Activated T-helper 1 cell treated with Interleukin-2 at 50 U/mL for 16 hours (primary cell): ENCODE results near the gene RPS8.
A peak's percentile ranks its signal among the peaks of the same experiment; 100 is the strongest.
"Not testable (repeated sequence)": the region's sequence is repeated elsewhere in the genome, so short reads cannot be mapped to it uniquely, and the experiment has no call there.

ENCODE experiments used
- DNase-seq: peaks from one replicate; pipeline ENCODE4 v3.0.0-alpha.2; 2020; ENCODE audit warnings: low read depth

The RPS8 gene

GRCh38 chr1:44780583-44781121, 5.3 kb downstream of the RPS8 start:
- DNase-seq = no peak

DNA sequence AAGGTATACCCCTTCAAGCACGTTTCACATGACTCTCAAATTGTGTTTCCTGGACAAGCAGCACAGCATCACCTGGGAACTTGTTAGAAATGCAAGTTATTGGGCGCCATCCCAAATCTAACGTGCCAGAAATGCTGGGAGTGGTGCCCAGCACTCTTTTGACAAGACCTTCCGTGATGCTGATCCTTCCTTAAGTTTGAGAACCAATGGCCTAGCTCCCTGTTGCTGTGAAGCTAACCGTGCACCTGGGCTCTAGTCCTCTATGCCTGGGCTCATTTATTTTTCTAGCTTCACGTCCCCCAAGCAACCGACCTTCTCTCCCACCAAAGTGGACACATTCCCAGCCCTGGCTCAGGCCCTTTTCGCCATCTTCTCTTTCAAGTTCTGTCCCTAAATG, 8.4 kb downstream of the RPS8 start:
- no peak for DNase-seq

DNA sequence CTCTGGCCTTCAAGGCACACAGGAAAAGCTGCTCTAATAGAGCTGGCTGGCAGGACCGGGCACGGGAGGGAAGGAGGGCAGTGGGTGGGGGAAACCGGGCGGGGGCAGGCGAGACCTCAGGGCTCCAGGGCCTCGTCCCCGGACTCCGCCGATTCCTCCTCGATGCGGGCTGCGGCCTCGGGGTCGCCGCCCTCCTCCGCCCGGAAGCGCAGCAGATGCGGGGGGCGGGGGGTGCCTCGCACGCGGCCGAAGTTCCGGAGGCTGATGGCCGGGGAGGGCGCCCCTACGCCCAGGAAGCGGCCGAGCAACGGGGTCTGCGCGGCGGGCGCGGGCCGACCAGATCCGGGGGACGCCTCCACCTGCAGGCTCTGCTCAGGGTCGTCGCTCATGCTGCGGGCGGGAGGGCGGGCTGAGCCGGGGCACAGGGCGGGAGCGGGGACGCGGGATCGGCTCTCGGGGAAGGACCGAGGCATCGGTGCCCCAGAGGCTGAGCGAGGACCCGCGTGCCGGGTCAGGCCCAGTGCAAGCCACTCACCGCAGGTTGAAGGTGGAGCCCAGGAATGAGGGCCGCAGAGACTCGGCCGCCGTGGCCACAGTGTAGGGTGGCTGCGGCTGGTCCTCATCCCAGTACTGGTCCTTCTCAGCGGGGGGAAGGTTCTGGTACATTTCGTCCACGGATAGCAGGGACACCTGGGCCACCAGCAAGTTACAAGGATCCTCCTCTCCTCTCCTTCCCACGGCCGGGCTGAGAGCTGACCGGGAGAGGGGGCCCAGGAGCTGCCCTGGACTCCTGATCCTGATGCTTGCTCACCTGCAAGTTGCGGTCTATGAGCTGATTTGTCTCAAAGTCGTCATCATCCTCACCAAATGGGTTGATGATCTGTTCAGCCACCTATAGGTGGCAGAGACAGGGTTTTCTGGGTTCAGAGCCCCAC, 9.0 kb downstream of the RPS8 start:
- no peak for DNase-seq

GRCh38 chr1:44785029-44785380, 9.7 kb downstream of the RPS8 start:
- DNase-seq = no peak

GRCh38 chr1:44785501-44786137, 10.3 kb downstream of the RPS8 start:
- DNase-seq = no peak

GRCh38 chr1:44786138-44786840, 10.9 kb downstream of the RPS8 start:
- peak; percentile 65 for DNase-seq

DNA sequence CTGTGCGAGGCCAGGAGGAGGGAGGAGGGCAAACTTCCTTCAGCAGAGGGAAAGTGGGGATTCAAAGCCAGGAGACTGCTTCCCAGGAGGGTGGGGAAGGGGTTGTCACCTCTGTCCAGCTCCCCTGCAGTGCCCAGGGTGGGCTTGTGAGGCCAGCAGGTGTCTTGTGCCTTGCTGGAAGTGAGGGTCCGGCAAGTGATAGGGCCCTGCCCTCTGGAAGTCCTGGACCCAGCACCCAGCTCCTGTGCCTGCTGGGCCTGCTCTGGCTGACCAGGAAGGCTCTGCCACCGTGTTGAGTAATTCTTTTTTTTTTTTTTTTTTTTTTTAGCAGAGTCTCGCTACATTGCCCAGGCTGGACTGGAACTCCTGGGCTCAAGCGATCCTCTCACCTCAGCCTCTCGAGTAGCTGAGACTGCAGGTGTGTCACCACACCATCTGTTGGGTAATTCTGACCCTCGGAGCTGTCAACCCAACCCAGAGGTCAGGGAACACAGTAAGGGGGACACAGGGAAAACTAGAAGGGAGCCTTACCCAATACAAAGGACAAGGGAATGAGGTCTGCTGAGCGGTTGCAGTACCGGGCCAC, 11.6 kb downstream of the RPS8 start:
- DNase-seq = no peak

DNA sequence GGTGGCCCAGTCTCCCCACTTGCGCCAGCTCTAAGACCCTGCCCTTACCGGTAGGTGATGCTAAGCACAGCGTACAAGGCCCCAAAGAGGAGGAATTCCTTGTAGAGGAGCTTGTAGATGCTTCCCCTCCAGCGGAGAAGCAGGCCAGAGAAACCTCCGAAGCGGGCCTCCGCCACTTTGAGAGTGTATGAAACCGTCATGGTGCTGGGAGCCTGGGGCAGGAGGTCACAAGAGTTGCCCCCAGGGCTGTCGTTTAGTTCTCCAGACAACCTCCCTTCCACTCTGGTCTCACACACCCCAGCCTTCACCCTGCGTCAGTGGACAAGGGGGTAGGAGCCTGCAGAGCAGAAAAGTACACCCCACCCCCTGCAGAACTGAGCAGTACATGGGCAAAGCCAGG, 12.2 kb downstream of the RPS8 start:
- DNase-seq = no peak

GRCh38 chr1:44788120-44788860, 12.9 kb downstream of the RPS8 start, which contains the start of gene BEST4:
Gene BEST4 (minus strand): TSS chr1:44788170. CDS start chr1:44787705, 465 bp downstream.
- DNase-seq = no peak

- no peak for DNase-seq
Observed at GRCh38 chr1:44790968-44791801, 15.8 kb downstream of the RPS8 start.

GRCh38 chr1:44792736-44793502, 17.6 kb downstream of the RPS8 start:
- DNase-seq = no peak

DNA sequence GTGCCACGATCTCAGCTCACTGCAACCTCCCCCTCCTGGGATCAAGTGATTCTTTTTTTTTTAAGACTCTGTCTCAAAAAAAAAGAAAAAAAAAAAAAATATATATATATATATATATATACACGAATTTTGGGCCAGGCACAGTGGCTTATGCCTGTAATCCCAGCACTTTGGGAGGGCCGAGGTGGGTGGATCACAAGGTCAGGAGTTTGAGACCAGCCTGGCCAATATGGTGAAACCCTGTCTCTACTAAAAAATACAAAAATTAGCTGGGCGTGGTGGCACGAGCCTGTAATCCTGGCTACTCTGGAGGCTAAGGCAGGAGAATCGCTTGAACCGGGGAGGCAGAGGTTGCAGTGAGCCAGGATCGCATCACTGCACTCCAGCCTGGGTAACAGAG, 22.5 kb downstream of the RPS8 start:
- DNase-seq = not testable (repeated sequence)

- DNase-seq = no peak
Observed at GRCh38 chr1:44798481-44799365, 23.4 kb downstream of the RPS8 start.

DNA sequence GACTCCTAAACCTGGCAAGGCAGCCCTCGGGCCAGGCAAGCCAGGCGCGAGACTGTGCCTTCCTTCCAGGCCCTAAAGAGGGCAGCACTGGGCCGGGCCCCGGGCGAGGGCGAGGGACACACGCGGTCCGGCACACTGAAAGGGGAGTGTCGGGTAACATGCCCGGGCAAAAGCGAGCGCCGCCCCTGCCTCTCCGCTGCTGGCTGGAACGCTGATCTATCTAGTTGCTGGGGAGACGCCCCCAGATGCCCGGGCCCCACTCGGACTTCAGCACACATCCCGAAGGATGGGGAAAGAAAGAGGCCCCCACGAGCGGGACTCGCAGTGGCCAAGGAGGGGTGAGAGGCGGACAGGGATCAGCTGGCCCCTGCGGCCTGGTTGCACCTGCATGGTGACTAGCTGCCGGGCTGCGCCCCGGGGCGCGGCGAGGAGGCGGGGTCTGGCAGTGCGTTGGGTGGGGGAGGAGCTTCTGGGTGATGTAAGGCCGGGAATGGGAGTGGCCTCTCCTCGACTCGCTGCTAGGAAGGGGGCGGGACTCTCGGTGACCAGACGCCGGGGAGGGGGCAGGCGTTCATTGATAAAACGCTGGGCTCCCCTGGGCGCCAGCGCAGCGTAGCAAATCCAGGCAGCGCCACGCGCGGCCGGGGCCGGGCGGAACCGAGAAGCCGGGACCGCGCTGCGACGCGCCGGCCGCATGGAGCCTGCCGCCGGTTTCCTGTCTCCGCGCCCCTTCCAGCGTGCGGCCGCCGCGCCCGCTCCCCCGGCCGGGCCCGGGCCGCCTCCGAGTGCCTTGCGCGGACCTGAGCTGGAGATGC, 24.6 kb downstream of the RPS8 start, which contains the start of gene PLK3:
Gene PLK3 (plus strand): TSS at position 608 of the 815 bp plus-strand sequence. CDS start 87 bp downstream, at position 695.
- peak; percentile 97 for DNase-seq

DNA sequence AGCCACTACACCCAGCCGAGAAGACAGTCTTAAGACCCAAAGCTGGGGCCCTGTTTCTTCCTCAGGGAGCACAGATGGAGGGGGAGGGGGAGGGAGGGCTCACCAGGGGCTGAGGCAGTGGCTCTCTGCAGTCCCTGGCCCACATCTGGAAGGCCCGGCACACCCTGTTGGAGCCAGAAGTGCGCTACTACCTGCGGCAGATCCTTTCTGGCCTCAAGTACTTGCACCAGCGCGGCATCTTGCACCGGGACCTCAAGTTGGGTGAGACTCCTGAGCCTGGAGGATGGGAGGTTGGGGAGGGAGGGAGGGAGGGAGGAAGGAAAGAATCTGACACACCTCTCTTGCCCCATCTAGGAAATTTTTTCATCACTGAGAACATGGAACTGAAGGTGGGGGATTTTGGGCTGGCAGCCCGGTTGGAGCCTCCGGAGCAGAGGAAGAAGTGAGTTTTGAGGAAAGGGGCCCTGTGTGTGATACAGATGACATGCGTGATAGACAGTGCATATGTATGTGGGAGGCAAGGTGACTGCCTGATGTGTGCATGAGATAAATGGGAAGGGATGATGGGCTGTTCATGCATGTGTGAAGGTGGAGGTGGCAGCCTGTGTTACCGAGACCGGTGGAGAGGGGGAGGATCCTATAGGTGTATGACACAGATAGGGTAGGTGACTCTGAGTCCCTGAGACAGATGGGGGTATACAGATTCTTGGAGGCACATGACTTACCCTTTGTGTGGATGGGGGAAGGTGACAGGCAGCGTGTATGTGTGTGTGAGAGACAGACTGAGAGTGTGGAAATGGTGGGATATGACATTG, 26.4 kb downstream of the RPS8 start:
- DNase-seq = no peak

DNA sequence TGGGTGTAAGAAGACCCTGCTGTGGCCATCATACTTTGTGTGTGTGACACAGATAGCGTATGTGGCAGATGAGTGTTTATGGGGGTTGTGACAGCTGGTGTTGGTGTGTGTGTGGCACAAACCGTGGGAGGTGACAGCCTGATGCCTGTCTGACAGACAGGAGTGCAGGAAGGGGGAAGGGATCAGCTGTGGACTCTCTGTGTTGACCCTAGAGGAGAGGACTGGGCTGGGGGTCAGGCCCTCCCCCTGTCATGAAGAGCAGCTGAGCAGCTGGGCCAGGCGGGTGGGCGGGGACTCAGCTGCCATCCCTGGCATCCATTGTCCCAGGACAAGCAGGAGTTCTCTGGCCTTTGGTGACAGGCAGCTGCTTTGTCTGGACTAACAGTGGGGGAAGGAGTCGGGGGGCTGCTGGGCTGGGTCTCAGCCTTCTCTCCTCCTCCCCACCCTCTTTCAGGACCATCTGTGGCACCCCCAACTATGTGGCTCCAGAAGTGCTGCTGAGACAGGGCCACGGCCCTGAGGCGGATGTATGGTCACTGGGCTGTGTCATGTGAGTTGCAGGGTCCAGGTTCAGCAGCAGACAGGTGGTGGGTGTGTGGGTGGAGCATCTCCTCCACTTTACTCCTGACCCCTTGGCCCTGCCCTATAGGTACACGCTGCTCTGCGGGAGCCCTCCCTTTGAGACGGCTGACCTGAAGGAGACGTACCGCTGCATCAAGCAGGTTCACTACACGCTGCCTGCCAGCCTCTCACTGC, 27.1 kb downstream of the RPS8 start:
- DNase-seq = no peak
